DMS 273 (cell line): ENCODE measurements around the gene SETBP1.

ENCODE experiments used
- DNase-seq: peaks from one replicate; lab custom pipeline; 2025; ENCODE audit not compliant: unreplicated experiment; lab: John Stamatoyannopoulos, UW

SETBP1 gene

DNA sequence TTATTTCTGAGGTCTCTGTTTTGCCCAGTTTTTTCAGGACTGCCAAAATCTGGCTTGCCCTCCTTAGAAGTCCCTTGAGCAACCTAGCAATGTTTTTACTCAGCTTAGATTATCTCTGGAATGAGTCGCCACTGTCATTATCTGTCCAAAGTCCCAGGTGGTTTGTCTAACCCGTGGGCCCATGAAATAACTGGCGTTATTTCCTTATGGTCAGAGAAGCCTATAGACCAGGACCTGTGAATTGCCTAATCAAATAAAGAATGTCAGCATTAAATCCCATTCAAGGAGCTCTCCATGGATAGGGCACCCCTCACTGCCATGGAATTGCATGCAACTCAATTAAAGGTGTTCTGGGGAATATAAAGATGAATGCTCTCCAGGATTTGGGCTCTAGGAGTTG lies 373.9 kb downstream of the SETBP1 start:
- no peak for DNase-seq

DNA sequence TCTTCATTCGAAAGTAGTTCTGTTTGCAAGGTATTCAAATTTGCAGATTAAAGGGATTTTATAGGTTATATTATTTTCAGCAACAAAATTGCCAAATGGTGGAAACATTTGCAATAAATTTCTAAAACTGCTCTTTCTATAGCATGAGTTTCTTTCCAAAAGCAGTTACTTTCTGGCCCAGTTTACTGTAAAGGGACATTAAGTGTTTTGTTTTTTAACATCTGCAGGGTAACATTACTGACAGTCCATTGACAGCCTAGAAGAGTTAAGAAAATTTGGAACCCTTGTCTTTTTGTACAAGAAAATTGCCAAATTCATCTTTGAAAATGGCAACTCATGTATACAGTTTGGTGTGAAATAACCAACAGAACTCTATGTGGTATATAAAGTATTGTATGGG lies 375.1 kb downstream of the SETBP1 start:
- DNase-seq = no peak

DNA sequence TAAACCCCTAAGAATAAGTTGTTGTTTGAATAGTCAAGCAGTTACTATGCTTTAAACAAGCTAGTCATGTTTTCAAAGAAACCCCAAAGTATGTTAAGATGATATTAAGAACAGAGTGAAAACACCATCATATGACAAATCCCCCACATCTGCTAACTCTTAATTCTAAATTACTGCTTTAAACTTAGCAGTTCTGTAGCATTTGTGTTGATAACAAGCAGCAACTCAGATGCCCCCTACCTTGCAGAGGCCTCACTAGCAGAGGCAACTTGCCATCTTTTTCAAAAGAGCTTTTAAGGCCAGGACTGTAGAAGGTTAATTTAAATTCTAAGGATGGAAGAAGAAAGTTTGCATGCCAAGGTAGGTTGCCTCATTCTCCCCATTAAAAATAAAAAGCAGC lies 376.2 kb downstream of the SETBP1 start:
- no peak for DNase-seq

- DNase-seq = no peak
These were observed 377.4 kb downstream of the SETBP1 start for GRCh38 chr18:45057955-45058600.

DNA sequence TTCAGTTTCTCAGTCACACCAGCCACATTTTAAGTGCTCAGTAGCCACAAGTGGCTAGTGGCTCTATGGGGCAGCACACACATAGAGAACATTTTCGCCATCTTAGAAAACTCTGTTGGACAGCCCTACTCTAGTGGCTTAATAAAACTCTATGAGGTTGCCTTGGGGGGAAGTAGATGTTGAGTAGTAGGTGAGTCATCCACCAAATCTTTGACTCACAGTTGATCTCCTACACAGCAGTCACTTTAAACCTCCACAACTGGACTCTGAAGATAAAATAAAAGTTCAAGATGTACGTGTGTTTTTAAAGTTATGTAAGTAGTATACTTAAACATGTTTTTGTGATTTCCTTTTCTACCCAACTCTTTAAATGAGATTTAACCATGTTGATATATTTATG lies 379.0 kb downstream of the SETBP1 start:
- DNase-seq = no peak

GRCh38 chr18:45060102-45060501 lies 379.4 kb downstream of the SETBP1 start:
- DNase-seq = no peak

- no peak for DNase-seq
These were observed 380.7 kb downstream of the SETBP1 start for GRCh38 chr18:45061359-45061758.

DNA sequence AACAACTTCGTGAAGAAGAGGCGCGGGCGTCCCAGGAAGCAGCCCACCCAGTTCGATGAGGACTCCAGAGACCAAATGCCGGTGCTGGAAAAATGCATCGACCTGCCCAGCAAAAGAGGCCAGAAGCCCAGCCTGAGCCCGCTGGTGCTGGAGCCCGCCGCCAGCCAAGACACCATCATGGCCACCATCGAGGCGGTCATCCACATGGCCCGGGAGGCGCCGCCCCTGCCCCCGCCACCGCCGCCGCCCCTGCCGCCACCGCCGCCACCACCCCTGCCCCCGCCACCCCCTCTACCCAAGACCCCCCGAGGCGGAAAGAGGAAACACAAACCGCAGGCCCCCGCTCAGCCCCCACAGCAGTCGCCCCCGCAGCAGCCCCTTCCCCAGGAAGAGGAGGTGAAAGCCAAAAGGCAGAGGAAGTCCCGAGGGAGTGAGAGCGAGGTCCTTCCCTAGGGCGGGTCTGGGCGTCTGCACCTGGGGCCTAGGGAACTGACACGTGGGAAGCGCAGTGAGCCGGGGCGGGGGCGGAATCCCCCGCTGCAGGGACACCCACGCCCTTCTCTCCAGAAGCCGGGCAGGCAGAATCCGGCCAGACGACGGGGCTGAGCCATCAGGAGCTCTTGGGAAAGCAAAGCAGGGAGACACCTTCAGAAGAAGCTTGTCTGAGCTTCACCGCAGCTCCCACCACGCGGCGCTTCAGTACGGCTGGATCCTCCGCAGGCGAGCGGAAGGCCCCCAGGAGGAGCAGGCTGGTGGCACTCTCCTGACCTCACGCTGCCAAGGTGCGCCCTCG lies 382.8 kb downstream of the SETBP1 start:
- DNase-seq = no peak

DNA sequence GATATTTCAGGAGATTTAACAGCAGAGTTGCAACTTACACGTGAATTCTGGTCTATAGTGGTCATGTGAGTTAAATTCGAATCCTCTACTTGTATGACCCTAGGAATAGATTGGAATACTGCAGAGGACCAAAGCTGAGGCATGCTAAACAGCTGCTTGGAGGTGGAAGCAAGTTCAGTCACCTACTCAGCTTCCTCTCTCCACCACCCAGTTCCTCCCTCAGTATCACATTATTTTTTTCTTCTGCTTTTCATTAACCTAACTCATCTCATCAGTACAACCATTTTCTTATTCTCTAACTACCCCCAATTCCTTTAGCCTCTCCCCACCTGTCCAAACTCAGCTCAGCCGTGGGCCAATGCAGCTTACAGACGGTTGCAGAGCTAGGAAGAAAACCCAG lies 385.5 kb downstream of the SETBP1 start:
- DNase-seq = no peak

DNA sequence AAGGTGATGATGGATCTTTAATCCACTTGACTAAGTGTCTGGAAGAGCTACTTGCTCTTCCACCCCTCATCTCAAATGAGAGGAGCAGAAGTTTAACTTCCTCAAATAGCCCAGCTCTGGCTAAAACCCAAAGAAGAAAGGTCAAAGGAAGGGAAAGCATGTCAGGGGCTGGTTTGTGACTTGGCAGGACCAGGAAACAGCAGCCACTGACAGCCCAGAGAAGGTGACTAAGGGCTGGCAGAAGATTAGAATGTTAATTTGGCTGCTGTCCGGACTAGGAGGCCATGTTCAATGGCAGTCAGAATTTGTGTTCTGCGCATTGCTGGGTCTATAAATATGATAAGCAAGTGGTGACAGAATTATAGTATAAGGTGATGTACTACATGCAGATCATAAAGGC lies 386.2 kb downstream of the SETBP1 start:
- no peak for DNase-seq

- DNase-seq = no peak
These were observed 387.9 kb downstream of the SETBP1 start for GRCh38 chr18:45068400-45069094.

GRCh38 chr18:45069546-45069945 lies 388.9 kb downstream of the SETBP1 start:
- no peak for DNase-seq

DNA sequence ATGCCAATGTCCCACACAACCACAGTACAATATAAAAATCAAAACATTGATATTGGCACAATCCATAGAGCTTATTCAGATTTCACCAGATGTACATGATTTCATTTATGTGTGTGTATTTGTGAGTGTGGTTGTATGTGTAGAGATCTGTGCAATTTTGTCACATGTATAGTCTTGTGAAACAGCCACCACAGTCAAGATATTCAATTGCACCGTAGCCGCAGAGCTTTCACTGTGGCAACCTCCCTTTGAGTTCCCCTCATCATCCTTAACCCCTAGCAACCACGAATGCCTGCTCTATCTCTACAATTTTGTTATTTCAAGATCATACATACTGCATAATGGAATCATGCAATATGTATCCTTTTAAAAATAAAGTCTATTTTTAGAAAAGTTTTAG lies 391.3 kb downstream of the SETBP1 start:
- DNase-seq = no peak

- no peak for DNase-seq
These were observed 392.9 kb downstream of the SETBP1 start for GRCh38 chr18:45073556-45073955.

DNA sequence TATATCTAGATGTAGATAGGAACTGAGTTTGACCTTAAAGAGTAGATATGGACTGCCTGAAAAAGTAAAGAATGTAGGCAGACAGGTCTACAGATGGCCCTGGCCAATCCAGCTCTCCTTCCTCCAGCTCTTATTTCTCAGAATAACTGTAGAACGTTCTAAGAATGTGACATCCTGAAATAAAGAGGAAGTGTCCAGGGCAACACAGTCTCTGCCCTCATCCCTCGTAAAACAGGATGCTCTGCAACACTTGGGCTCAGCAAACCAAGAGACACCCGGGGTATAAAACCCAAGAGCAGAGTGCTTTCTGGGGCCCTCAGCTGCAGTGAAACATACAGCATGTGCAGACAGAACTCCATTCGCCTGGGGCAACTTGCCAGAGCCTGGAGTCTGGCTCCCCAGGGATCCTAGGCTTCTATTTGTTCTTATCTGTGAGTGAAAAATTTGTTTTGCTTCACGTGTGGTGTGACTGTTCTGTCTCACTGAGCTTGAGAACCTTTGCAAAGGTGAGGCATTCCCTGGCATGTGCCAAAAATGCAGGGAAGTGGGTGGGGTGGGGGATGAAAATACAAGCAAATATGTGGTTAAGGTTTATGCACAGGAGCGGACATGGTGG lies 401.0 kb downstream of the SETBP1 start:
- peak; percentile 39 for DNase-seq

DNA sequence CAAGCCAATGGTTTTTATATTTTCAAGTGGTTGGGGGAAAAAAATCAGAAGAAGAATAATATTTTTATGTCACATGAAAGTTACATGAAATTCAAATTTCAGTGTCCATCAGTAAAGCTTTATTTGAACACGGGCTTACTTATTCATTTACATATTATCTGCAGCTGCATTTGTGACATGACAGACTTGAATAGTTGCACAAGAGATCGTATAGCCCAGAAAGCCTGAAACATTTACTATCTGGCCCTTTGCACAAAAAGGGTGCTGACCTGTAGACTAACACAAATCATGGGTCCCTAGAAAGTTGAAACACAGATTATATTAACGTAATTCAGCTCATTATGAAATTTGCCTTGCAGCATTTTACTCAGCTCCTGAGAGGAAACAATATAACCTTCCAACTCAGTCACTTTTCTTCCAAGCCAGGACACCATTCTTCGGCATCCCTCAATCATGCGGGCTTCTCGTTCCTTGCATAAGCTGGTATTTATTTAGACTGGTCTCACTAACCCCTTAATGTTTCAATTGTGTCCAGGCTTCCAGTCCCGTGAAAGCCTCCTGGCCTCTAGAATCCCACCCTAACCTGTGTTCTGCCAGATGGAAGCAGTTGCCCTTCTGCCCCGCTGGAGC lies 402.7 kb downstream of the SETBP1 start:
- no peak for DNase-seq

- DNase-seq = no peak
These were observed 403.5 kb downstream of the SETBP1 start for GRCh38 chr18:45084206-45084605.

- no peak for DNase-seq
These were observed 405.4 kb downstream of the SETBP1 start for GRCh38 chr18:45085916-45086624.

- DNase-seq = no peak
These were observed 406.1 kb downstream of the SETBP1 start for GRCh38 chr18:45086777-45087176.

DNA sequence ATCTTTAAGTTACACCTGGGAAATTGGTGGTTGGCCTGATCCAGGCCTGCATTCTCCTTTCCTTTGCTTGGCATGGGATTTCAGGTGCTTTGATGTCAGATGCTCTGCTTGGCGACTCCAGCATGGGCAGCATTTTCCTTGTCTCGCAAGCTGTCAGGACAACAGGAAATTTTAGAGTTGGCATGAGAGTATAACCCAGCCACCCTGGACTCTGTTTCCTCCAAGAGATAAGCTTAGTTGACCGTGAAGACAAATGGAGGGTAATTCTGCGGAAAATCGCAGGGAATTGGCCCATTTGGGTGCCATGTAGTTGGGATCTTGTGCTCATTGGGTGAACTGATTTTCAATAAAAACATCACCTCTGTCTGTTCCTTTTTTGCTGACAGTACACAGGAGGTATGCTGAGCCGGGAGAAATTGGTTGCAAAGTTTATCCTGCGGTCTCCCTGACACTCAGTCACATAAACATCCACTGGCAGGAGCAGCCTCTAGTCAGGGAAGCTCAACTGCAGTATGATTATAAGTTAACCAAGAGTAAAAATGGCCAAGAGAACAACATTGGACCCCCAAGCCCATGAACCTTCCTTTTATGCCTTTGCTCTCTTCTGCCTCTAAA lies 409.9 kb downstream of the SETBP1 start:
- DNase-seq = no peak
